HK-2 (cell line): ENCODE results near the gene AMER2.
"Not testable (repeated sequence)": the region's sequence is repeated elsewhere in the genome, so short reads cannot be mapped to it uniquely, and the experiment has no call there.

Source experiments
- DNase-seq: peaks from one replicate; pipeline ENCODE4 v3.0.0-alpha.2; 2018; ENCODE audit not compliant: unreplicated experiment

The AMER2 gene

DNA sequence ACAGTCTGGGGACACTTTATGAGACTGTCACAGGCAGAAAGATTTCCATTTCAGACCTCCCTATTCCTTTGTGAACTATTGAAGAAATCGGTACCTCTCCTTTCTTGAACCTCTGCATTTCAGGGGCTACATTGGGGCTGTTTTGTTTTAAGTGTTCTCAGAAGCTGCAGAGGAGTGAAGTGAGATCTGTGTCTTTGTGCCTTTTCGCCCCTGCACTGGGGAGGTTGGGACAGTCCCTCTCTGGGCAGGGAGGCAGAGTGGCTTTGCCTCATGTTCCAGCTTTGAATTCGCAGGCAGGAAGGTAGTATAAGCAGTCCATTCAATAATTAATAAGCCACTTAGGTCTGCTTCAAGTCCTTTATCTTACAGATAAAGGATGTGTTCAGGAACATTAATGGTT lies 9.5 kb upstream of the AMER2 start:
- DNase-seq, result no peak

DNA sequence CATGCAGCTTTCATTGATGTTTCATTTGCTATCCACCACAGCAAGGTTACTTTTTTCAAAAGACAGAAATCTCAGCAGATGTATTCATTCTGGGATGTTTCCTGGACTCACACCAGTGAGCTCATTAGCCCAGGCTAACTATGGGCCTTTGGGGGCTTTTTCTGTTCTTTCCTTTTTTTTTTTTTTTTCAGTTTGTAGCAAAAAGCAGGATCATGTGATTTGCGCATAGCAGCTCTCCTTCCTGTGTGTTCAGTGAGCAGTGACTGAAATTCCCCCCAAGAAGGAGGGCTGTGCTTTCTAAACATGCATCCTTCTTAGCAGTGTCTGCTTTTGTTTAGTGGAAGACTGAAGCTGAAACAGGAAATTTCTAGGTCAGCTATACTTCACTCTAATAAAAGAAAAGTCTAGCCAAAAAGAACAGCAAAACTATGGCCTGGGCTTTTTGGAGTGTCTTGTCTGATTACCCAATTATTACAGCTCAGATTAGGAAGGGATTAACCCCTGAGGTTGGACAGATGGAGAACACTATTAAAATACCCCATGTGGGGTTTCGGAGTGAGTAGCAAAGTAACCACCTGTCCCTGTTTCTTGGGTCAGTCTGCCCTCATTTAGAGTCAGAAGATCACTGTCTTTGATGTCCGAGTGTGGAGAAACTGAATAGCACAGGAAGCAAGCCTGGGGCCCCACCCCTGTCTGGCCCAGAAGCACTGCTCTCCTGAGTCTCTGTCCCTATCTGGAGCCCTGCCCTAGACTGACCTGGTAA lies 8.9 kb upstream of the AMER2 start:
- DNase-seq, result no peak

DNA sequence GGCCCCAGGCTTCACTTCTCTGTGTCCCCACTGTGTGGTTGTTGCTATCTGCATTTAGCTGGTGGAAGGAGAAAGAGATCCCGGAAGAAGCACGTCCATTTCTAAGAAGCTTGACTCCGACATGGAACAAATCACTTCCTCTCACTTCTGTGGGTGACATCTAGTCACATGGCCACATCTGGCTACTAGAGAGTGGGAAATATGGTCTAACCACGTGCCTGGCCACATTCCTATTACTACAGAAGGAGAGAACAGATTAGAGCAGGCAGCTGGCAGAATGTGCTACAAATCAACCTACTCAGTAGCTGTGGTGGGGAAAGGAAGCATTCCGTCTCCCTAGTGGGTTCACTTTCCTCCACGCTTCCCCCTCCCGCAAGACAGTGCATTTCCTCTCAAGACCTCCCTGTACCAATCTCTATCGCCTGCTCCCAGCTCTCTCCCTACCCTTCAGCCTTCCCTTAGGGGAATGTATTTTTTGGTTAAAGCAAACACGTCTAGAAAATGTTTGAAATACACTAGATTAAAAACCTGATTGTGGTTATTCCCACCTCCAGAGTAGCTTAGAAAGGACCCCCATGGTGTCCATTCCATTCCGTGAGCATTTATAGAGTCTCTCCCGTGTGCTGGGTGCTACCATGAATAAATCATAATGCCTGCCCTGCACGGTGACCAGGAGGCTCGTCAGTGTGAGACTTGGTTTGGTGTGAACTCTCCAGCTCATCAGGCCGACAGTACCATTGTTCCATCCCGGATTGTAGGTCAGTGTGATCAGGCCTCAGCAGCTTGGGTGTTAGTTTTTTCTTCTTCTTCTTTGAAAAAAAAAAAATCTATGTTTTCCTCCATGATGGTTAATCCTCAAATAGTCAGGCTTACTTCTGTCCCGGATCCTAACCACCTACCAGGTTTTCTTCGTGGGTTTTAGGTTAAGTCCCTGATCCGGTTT lies 8.0 kb upstream of the AMER2 start:
- no peak for DNase-seq

DNA sequence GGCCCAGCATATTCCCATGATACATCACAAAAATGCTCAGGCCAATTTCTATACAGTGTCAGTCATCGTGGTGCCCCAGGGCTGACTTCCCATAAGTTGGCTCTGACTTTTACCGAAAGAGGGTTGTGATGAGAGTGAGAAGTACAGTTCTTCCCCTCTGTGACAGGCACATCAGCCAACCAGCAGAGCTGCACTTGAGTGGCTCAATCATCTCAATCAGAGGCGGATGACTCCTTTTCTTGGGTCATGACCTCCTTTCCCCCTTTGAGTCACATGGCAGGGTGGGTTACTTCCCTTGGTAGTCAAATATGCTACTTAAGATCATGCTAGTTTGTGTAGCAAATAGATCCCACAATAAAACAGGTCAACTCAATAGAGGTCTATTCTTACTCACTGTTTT lies 6.9 kb upstream of the AMER2 start:
- DNase-seq, result no peak

DNA sequence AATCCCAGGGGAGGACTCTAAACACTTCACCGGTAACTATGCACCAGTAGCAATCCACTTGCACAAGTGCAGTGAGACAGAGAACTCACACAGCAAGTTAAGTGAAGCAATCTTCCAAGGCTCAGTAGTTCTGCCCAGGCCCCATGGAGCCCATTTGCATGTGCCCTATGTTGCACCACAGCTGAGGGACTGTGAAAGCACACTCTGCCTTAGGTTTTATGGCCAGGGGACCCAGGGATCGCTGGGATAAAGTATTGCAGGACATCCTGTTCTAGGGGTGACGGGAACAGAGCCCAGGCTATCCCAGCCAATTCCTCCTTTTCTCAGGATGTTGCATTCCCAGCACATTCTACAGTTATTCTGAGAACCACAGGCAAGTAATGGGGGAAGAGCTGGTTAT lies 6.0 kb upstream of the AMER2 start:
- DNase-seq, result no peak

DNA sequence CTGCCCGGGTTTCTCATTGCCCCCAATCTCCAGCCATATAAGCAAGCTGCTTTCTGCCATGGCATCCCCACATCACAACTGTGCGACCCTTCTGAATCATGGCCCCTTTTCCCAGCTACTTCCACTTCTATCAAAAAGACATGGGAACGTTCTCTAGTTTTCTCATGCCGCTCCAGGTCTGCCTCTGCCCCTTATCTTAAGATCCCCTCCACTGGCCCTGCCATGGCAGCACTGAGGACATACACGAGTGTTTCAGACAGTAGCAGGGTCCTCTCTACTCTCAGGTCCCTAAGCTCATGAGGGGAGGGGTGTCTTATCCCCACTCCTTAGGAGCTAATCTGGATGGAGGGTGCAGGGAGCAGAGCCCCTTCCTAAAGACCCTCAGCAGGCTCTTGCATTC lies 5.5 kb upstream of the AMER2 start:
- no peak for DNase-seq

DNA sequence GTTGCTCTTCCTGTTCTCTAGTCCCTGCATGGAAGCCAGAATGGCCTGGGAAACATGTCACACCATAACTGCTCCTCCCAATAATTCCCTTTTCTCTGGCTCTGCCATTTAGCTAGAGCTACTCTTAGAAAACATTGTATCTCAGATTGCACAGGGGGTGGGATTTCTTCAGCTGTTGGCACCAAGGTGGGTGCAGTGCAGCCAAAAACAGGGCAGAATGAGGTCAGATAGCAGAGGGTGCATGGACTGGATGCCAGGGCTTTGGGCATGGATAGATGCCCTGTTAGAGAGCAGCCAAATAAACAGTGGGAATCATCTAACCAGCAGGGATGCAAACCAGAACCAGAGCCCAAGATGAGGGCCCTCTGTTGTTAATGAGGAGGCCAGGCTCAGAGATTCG lies 4.9 kb upstream of the AMER2 start:
- DNase-seq, result no peak

DNA sequence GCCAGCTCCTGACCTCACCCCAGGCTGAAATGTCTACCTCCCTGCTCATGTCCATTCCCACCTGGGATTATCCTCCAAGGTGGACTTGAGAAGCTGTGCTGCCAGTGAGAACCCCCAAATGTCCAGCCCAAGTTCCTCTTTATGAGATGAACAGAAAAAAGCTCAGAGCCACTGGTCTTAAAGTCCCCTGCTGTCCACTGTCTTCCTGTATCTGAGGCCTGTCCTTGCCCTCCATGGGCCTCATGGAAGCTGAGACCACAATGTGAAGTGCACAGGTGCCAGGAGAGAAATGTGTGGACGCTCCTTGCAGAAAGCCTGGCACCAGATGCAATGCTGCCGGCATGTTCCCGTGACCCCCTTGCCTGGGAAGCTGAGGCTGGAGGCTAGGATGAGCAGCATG lies 3.3 kb upstream of the AMER2 start:
- no peak for DNase-seq

DNA sequence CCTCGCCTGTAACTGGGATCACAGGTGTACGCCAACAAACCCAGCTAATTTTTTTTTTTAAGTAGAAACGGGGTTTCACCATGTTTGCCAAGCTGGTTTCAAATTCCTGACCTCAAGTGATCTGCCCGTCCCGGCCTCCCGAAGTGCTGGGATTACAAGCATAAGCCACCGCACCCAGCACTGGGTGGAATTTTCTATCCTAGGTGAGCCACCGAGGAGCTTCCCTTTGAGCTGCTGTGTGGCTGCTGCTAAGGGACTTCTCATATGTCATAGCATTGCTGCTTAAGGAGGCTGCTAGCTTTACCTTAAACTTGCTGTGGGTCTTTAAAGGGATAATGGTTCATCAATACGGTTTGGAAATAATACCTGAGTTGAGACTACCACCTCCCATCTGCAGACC lies 2.9 kb upstream of the AMER2 start:
- DNase-seq, result no peak

DNA sequence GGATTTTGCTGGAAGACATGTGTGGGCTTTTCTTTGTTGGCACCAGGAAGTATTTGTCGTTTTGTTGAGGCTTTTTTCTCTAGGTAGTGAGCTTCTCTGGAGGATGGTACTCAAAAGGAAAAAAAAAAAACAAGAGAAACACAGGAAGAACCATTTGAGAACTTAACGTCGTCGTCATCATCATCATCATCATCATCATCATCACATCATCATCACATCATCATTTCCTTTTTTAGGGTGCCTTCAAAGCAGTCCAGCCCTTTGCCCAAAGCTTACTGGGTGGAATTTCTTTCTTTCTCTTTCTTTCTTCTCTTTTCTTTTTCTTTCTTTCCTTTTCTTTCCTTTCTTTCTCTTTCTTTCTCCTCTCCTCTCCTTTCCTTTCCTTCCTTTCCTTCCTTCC lies 2.2 kb upstream of the AMER2 start:
- no peak for DNase-seq

DNA sequence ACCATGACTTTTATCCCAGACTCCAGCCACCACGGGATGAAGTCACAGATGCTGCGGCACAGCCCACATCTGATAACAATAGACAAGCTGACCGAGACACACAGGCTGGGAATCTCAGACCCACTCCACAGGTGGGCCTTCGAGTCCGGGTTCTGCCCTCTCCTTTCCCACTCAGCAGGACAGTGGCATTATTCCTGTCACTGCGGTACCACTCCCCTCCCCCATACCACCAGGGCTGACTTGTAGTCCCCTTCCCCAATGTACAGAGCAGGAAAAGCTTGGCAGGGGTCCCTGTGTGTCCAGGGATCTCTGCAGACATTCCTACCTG lies 179 bp upstream of the AMER2 start:
- no peak for DNase-seq

DNA sequence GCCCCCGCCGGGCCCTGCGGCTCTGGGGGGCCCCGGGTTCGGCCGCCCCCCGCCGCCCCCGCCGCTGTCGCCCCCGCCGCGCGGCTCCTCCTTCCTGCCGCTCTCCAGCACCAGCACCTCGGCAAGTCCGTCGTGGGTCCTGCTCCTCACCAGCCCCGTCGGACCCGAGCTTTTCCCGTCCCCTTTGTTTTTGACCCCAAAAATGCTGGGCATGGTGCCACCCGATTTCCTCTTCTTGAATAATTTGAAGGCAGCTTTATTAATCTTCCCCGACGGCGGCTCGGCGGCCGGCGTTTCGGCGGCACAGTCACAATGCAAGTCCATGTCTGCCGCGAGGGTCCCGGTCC lies 945 bp downstream of the AMER2 start:
- no peak for DNase-seq

DNA sequence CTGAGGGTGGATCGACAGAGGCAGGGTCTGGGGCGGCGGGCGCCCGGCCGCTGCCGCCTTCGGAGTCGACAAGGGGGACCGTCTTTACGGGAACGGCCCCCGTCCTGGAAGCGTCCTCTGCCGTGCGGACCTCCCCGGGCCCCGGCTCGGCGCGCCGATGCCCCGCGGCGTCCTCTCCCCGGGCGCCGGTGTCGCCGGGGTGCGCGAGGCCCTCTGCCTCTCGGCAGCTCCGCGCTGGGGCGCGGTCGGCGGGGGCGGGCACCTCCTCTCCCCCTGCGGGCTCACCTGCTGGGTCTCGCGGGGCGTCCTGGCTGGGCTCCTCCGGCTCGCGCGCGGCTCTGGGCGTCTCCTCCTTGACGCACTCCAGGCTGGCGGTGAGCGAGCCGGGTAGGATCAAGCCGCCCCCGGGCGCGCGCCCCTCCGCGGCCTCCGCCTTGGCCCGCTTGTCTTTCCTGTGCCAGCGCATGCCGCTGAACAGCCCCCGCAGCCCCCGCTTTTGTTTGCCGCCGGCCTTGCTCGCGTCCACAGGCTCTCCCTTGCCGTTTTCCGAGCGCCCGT lies 1.5 kb downstream of the AMER2 start:
- DNase-seq, result no peak

DNA sequence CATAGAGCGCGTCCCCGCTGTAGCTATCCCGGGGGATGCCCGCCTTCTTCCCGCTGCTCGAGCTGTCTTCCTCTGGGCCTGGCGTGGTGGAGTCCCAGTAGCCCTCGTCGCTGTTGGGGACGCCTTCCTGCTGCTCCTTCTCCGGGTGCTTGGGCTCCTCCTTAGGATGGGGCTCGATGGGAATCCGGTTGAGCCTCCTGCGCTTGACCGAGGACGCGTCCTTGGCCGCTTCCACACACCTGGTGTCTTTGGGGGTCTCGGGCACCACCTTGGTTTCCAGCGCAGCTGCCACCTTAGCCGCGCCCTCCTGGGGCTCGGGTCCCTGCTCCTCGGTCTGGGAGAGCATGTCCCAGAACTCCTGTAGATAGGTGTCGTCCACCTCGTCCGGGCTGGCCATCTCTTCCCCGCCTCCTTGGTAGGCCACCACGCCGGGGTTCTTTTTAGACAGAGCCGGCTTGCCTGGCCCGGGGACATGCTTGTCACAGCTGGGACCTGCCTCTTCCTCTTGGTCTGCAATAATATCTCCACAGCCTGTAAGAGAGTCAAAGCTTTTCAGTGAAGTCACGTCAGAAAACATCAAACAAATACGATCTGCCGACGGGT lies 2.0 kb downstream of the AMER2 start:
- no peak for DNase-seq

DNA sequence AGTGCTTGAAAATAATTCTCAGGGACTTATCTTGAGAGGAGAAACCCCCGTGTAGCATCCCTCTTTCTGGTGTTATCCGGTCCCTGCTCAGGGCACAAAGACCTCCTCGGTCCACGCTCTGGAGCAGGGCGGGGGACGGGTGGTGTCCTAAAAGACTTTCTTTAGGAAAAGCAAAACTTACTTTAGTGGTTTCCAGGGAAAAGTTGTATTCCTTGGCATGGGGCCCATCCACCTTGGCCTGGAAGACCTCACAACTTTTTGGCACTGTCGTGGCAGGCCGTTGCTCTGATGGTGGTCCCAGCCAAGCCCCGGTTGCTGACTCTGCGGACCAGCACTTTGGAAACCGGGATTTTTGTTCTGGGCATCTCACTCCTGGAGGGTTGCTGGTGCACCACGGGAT lies 2.7 kb downstream of the AMER2 start:
- no peak for DNase-seq

DNA sequence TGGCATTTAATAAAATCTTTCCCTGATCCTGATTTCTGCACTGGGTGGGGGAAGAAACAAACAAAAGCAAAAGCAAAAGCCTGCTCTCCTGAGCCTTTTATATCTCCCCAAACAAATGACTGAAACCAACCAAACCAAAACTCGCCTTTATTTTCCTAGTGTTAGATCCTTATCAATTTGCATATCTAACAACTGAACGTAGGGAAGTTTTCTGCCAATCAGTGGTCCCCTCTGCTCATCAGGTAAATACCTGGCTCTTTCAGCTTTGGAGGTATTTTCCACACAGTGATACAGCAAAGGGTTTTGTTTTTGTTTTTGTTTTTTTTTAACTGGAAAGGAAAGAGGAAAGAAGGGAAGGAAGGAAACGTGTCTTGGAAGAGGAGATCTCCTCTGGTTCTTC lies 3.3 kb downstream of the AMER2 start:
- no peak for DNase-seq

DNA sequence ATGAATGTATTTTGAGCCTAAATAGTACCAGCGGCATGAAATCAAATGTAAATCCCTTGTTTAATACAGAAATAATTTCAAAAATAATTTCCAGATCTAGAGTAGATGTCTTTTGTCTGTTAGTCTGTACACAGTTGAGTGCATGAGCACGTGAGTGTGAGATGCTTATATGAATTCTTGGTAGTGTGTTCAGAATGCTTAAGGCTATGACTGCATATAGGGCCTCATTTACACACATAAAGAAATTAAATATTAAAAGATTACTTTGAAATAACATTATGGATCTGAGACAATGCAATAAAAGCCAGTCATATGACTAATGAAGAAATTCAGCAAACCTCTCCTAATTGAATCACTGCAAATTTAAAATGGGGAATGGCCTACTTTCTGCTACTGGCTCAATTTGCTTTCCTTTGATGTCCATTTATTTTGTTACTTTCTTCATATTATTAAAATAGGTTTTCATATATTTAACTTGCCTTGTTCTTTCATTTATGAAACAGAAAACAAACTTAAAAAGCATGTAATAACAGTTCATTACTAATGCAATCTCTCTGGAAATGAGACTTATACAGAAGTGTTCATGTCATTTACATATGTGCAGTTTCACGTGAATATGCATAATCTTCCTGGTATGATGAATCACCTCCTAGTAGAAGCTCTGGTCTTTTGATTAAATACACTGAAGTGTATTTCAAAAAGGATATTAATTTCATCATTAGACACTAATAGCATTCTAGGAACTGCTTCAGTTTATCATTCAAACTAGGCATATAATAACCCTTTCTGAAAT lies 4.5 kb downstream of the AMER2 start:
- no peak for DNase-seq

DNA sequence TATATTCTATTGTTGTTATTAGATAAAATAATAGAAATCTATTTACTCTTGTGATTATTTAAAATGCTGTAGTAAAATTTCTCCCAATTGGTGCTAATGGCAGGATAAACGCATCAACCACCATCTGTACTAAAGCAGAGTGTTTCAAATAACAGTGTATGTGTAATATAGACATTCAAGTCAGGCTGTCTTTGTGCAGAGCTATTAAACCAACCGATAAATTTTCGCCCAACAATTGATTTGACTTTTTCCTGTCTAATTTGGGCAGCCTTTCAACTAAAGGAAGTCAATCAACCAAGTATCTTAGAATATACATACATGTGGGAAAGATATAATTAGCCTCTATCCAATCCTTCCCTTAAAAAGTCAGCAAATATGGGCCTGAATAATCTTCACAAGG lies 5.8 kb downstream of the AMER2 start:
- DNase-seq, result no peak

DNA sequence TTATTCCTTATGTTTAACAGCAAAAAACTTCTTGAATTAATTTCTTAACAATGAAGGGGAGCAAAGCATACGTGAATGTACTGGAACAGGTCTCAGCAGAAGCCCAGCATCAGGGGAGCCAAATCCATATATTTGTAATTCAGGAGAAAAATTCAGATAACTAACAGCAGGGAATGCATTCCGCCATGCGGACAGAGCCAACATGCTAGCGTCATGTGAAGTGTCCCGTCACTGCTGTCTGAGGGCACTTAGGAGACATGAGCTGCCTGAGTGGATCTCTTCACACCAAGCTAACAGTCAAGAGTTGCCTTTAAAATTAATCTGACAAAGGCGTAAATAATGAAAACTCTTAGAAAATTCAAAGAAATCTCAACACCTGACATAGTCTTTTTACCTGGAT lies 6.4 kb downstream of the AMER2 start:
- DNase-seq, result no peak

DNA sequence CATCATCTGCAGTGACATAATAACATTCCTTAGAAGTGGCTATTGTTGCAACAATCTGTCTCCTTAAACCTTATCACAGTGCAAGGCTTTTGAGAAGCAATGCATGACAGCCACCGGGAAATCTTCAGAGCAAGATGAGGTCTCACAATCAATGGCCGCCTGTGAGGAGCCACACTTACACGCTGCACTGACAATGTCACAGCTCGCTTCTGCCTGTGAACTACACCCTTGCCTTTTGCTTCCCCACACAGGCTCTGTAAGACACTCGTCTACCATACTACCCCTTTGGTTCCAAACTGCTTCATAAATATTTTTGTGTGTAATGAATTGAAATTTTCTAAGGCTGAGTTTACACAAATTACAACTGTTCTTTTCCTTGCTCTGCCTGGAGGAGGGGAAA lies 6.9 kb downstream of the AMER2 start:
- DNase-seq, result not testable (repeated sequence)

DNA sequence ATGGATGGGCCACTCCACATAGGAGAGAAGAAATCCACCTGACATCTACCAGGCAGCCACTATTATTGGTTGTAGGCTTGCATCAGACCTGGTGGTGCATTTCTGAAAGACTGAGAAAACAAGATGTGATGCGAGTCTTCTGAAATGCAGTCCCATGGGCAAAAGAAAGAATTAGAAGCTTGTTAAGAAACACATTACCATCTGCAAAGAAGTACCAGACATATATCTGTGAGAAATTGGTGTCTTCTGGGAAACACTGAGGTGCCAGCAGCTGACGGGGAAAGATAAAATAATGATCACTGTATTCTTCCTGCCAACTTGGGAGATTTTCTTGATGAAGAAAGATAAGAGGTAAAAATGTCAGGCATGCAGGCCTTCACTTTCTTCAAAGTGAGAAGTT lies 14.4 kb downstream of the AMER2 start:
- DNase-seq, result no peak

DNA sequence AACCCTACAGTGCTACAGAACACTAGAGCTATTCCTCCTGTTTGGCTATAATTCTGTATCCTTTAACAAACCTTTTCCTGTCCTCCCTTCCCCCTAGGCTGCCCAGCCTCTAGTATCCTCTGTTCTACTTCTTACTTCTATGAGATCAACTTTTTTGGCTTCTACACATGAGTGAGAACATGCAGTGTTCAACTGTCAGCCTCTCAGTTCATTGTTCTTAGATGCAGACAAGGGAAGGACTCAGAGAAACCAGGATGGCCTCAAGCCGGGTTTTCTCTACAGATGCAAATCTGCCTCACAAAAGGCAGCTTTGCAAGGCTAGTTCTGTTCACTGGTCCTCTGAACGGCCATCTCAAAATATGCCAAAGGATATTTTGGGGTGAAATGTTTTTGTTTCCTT lies 18.4 kb downstream of the AMER2 start:
- no peak for DNase-seq
